ENCODE measurements around the gene SLC39A13.

SLC39A13 gene

DNA sequence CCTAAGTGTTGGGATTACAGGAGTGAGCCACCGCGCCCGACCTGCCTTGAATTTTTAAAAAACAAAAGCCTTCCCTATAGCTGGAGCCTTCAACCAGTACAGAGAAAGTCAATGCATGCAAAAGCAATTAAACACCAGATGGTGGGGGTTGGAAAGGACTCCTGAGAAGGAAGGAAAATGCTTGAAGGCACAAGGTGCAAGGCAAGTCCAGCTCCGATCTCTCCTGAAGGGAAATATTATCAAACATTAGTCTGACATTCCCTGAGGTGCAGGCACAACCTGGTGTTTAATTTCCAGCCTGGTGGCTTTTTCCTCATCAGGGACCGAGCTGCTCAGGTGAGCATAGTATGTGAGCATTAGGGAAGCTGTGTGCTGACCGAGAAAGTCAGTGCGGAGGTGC lies 53.5 kb downstream of the SLC39A13 start:
- DNase-seq: no peak

DNA sequence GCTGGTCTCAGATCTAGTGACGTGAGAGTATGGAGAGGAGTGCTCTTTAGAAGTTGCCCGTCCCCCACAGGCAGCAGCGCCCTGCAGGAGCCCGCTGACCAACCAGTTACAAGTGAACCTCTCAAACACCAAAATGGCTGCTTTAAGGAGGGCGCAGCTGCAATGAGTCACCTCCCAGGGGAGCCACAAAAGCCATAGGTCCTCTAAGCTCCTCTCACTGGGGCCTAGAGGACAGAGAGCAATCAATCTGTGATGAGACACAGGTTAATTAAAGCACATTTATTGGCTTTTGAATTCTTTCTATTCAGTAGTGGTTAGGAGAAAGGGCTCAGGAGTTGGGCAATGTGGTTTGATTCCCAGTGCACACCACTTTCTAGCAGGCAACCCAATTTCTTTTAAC lies 56.1 kb downstream of the SLC39A13 start:
- no peak for DNase-seq

Measured in activated CD8-positive, alpha-beta memory T cell treated with anti-CD3 and anti-CD28 coated beads, Interleukin-2, amount 50 U/mL, for 48 hours (primary cell).